Spleen (tissue), 11 donors: Measurements from ENCODE around the gene TAF1B. TPM values are rescaled to one million over a fixed set of nuclear protein-coding genes. Genes with fewer than 3 reads are reported as not detected.

ENCODE experiments used
- DNase-seq: peaks from one replicate; pipeline ENCODE4 v3.0.0-alpha.2; 2020
- H3K27ac ChIP-seq, 8 donors: fragments of 200-600 bp; sonication (generic) in 7 of 8; 1 replicate in 4 of 8; 2 replicates in 4 of 8; pipeline versions ENCODE4 v1.5.0 to v1.8.0; 2016 to 2021; ENCODE audit warnings: inconsistent platforms in 4 of 8, mild to moderate bottlenecking in 4 of 8, moderate library complexity in 1 of 8
- H3K27me3 ChIP-seq, 7 donors: fragments of 200-600 bp; sonication (generic) in 6 of 7; replicated peaks in 1 of 7; 1 replicate in 4 of 7; 2 replicates in 3 of 7; pipeline versions ENCODE4 v1.5.0 to v1.8.0; 2016 to 2021; ENCODE audit warnings: inconsistent platforms in 3 of 7, mild to moderate bottlenecking in 1 of 7
- H3K36me3 ChIP-seq, 6 donors: fragments of 200-600 bp; sonication (generic) in 5 of 6; 1 replicate in 4 of 6; 2 replicates in 2 of 6; pipeline versions ENCODE4 v1.5.0 to v1.8.0; 2016 to 2021; ENCODE audit warnings: inconsistent platforms in 2 of 6
- H3K4me1 ChIP-seq, 6 donors: fragments of 200-600 bp; sonication (generic) in 5 of 6; 1 replicate in 3 of 6; 2 replicates in 3 of 6; pipeline versions ENCODE4 v1.5.0 to v1.8.0; 2016 to 2021; ENCODE audit warnings: inconsistent platforms in 3 of 6
- H3K4me3 ChIP-seq, 8 donors: fragments of 200-600 bp; sonication (generic) in 7 of 8; 1 replicate in 4 of 8; 2 replicates in 4 of 8; pipeline versions ENCODE4 v1.5.0 to v1.8.0; 2016 to 2021; ENCODE audit warnings: inconsistent platforms in 4 of 8, mild to moderate bottlenecking in 4 of 8, moderate library complexity in 2 of 8
- H3K9me3 ChIP-seq, 8 donors: fragments of 200-600 bp; sonication (generic) in 7 of 8; 1 replicate in 4 of 8; 2 replicates in 4 of 8; pipeline versions ENCODE4 v1.5.0 to v1.8.0; 2016 to 2021; ENCODE audit warnings: inconsistent platforms in 4 of 8
- CTCF ChIP-seq, 11 experiments: fragments of 200-600 bp in 7 of 11; fragments of 450-650 bp in 4 of 11; sonication (generic) in 4 of 11; IDR thresholded peaks in 8 of 11; conservative IDR thresholded peaks in 3 of 11; 1 replicate in 7 of 11; 2 replicates in 4 of 11; pipeline versions ENCODE4 v1.4.0 to v1.8.0; 2016 to 2021; ENCODE audit warnings: antibody characterized with exemption in 11 of 11, inconsistent platforms in 4 of 11, mild to moderate bottlenecking in 1 of 11
- POLR2A ChIP-seq, 3 donors: fragments of 450-650 bp; IDR thresholded peaks; one replicate each; pipeline ENCODE4 v1.5.1; 2017; ENCODE audit warnings: antibody characterized with exemption in 3 of 3, mild to moderate bottlenecking in 1 of 3
- POLR2AphosphoS5 ChIP-seq, 3 donors: sonication (generic); formaldehyde crosslinking; IDR thresholded peaks; one replicate each; pipeline ENCODE4 v1.5.1; 2017; ENCODE audit warnings: antibody characterized with exemption in 3 of 3
- WGBS, 5 donors: extraction: QIAGEN DNeasy Blood & Tissue Kit in 3 of 5; methylation state at CpG; one replicate each; pipeline versions ENCODE4 v1.1.5 to v1.1.7; 2013 to 2018; 5-methylcytosine and 5-hydroxymethylcytosine counted together
- intact Hi-C: fragments of 100-400 bp; cut with DNase I; formaldehyde crosslinking; loops from one replicate; pipeline ENCODE4 v1.15.0; 2023; ENCODE audit warnings: low total_unique reads
- polyA plus RNA-seq, 3 donors: library from polyadenylated mRNA; stranded (reverse); fragments of 200-250 nt; gene quantifications; one replicate each; pipeline ENCODE4 v1.2.1, GENCODE V29; 2013
- total RNA-seq, 7 donors: library from RNA; depleted of rRNA in 3 of 7; stranded (reverse); fragments of >200 nt in 3 of 7; fragmentation: NEBNext Ultra II Directional in 4 of 7; extraction: Animal tissue kit (Norgen Biotek cat#: 25700) in 4 of 7; gene quantifications; one replicate each; pipeline versions ENCODE4 v1.1.0 to v1.2.1, GENCODE V29; 2016 to 2021
- donor health status: healthy with polysubstance abuse.
- donor health status: DM: no; HTN: no; CAD: no; lungs with moderate emphysema.
- donor health status: DM: no; HTN: no; CAD: no.
- donor health status: Bipolar disorder and iron deficiency.
- donor health status: healthy.
- donor health status: DM: no; HTN: no; CAD: no.
- donor health status: DM: yes; HTN: yes; CAD: no.

Gene TAF1B
- total and polyA plus RNA-seq, 10 donors: 3.8 to 26.5 (median 16.7) TPM

GRCh38 chr2:9937258-9937657, 94.0 kb downstream of the TAF1B start:
- intact Hi-C loops: no loop called here
- no peak for DNase-seq
- 79 to 97% (median 90%) methylated on average over 4 of the region's 4 CpGs for WGBS, 5 donors
- Histone ChIP-seq H3K36me3 (peaks cover 0 to 39% (median 11%) of the 10 kb centered on the region in 6 donors), H3K4me1 (no peaks in the 10 kb centered on the region), H3K27me3 (no peaks in the 10 kb centered on the region), H3K9me3 (no peaks in the 10 kb centered on the region), H3K27ac (no peak overlapping the region), H3K4me3 (no peak overlapping the region)
- TF ChIP-seq CTCF (IDR thresholded peaks at IDR 0.05 in 8 of 11, conservative IDR thresholded peaks at IDR 0.05 in 3 of 11) (no peak), POLR2AphosphoS5 (IDR thresholded peaks at IDR 0.05) (no peak), POLR2A (IDR thresholded peaks at IDR 0.05) (no peak)

GRCh38 chr2:9937968-9938367, 94.7 kb downstream of the TAF1B start:
- H3K4me3 ChIP-seq: no peak overlapping the region
- TF ChIP-seq POLR2A (IDR thresholded peaks at IDR 0.05): no peak
- peak in 1 of 3 donors; percentile 45 for TF ChIP-seq POLR2AphosphoS5 (IDR thresholded peaks at IDR 0.05)
- no peaks in the 10 kb centered on the region for H3K4me1 ChIP-seq
- WGBS, 5 donors: 76 to 92% (median 83%) methylated on average over 7 to 9 of the region's 9 CpGs
- intact Hi-C loops: no loop called here
- no peak overlapping the region for H3K27ac ChIP-seq
- H3K9me3 ChIP-seq: no peaks in the 10 kb centered on the region
- H3K27me3 ChIP-seq: no peaks in the 10 kb centered on the region
- peaks cover 0 to 32% (median 9%) of the 10 kb centered on the region in 6 donors for H3K36me3 ChIP-seq
- DNase-seq: no peak

DNA sequence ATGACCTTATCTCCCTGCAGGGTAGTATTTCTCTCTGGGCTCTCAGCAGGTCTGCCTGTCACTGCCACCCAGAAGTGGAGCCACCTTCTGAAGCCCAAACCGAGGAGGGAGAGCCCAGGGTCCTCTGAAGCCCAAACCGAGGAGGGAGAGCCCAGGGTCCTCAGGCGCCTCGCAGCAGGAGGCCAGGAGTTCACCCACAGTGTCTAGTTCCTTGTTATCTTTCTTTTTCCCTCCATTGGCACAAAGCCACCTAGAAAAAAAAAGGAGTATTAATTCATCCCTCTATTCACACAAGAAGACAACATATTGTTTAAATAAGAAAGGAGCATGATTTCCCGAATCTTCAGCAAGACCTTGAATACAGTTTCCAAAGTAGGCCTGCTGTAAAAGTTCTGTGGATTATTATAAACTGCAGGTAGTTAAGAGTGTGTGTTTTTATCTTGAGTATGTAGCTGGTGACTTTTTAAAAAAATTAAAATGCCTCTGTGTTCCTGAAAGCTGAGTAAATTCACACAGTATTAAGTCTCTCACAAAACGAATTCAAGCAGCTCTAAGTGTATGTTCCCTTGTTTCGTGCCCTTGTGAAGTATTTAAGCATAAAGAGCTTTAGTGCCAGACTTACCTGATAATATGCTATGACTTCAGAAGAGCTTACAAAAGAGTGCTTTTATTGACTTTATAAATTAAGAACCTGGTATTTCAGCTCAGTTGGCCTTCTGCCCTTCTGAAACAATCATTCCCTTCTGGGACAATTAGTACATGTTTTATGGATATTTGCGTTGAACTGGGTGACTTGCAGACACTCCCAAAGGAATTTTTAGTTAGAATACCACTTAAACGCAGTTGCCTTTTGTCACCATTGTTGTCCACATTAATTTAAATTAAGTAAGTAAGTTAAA, 96.6 kb downstream of the TAF1B start:
- H3K4me3 ChIP-seq: no peak overlapping the region
- WGBS, 5 donors: 72 to 78% (median 73%) methylated on average over 9 of the region's 9 CpGs
- peaks cover 0 to 11% (median 0%) of the 10 kb centered on the region in 7 donors for H3K27me3 ChIP-seq
- no peak overlapping the region for H3K27ac ChIP-seq
- intact Hi-C loops: loop anchor here (10.0 kb wide), 1 partner anchor 95 kb away; the partner anchor contains the start of gene TAF1B
- H3K9me3 ChIP-seq: no peaks in the 10 kb centered on the region
- H3K36me3 ChIP-seq: peaks cover 0 to 13% (median 0%) of the 10 kb centered on the region in 6 donors
- DNase-seq: no peak
- TF ChIP-seq POLR2A (IDR thresholded peaks at IDR 0.05) (no peak), CTCF (IDR thresholded peaks at IDR 0.05 in 8 of 11, conservative IDR thresholded peaks at IDR 0.05 in 3 of 11) (no peak)
- no peaks in the 10 kb centered on the region for H3K4me1 ChIP-seq

- DNase-seq: no peak
- H3K4me1 ChIP-seq: no peaks in the 10 kb centered on the region
- H3K36me3 ChIP-seq: peaks cover 0 to 3% (median 0%) of the 10 kb centered on the region in 6 donors
- H3K27me3 ChIP-seq: peaks cover 0 to 26% (median 2%) of the 10 kb centered on the region in 7 donors
- H3K27ac ChIP-seq: no peak overlapping the region
- no peaks in the 10 kb centered on the region for H3K9me3 ChIP-seq
- TF ChIP-seq POLR2AphosphoS5 (IDR thresholded peaks at IDR 0.05): no peak
- 75 to 84% (median 76%) methylated on average over 13 of the region's 13 CpGs for WGBS, 5 donors
- no peak overlapping the region for H3K4me3 ChIP-seq
- intact Hi-C loops: loop anchor here (10.0 kb wide), 1 partner anchor 97 kb away; the partner anchor contains the start of gene TAF1B
These were observed 98.1 kb downstream of the TAF1B start for GRCh38 chr2:9941196-9941995.
